NB4 (cell line): ENCODE data around the gene CHST11.

Source experiments
- DNase-seq: peaks from one replicate; pipeline ENCODE4 v3.0.0; 2010; ENCODE audit warnings: low read depth
- H3K4me3 ChIP-seq: one replicate; pipeline ENCODE4 v1.5.1; 2011; ENCODE audit warnings: mild to moderate bottlenecking, low read depth, low read length, moderate library complexity
- MYC ChIP-seq: IDR thresholded peaks from 2 replicates; pipeline ENCODE4 v1.6.1; 2011; ENCODE audit warnings: low read depth, low read length
- POLR2A ChIP-seq: IDR thresholded peaks from 2 replicates; pipeline ENCODE4 v1.6.1; 2011; ENCODE audit warnings: mild to moderate bottlenecking; ENCODE audit not compliant: insufficient read length; ENCODE audit errors: extremely low read depth
- TF ChIP-seq, protein P1 (sequence below): IDR thresholded peaks from 2 replicates; pipeline ENCODE4 v1.6.1; 2011; ENCODE audit warnings: low read depth, low read length
- TF ChIP-seq, protein P2 (sequence below): IDR thresholded peaks from one replicate; pipeline ENCODE4 v1.5.1; 2012; ENCODE audit warnings: low read depth, low read length

CHST11 gene

DNA sequence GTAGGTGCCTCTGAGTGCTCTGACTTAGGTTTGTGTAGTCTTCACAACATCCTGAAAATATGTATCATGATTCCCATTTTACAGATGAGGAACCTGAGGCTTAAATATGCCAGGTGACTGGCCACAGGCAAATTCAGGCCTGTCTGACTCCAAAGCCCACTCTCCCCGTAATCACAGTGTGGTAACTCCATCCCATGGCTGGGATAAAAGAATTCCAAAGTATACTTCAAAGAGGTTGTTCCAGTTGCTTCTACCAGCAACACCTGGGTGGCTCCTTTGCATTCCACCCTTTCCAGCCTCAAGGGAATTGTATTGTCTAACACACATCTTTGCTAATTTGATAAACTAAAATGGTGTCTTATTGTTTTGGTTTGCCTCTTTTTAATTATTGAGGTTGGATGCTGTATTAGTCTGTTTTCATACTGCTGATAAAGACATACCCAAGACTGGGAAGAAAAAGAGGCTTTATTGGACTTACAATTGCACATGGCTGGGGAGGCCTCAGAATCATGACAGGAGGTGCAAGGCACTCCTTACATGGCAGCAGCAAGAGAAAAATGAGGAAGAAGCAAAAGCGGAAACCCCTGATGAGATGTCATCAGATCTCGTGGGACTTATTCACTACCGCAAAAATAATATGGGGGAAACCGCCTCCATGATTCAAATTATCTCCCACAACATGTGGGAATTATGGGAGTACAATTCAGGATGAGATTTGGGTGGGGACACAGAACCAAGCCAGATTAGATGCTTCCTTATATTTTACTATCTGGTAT is 9.9 kb upstream of the CHST11 start:
- no peak for TF ChIP-seq MYC
- TF ChIP-seq POLR2A = no peak
- TF ChIP-seq, protein P1, sequence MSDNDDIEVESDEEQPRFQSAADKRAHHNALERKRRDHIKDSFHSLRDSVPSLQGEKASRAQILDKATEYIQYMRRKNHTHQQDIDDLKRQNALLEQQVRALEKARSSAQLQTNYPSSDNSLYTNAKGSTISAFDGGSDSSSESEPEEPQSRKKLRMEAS = no peak
- TF ChIP-seq, protein P2, sequence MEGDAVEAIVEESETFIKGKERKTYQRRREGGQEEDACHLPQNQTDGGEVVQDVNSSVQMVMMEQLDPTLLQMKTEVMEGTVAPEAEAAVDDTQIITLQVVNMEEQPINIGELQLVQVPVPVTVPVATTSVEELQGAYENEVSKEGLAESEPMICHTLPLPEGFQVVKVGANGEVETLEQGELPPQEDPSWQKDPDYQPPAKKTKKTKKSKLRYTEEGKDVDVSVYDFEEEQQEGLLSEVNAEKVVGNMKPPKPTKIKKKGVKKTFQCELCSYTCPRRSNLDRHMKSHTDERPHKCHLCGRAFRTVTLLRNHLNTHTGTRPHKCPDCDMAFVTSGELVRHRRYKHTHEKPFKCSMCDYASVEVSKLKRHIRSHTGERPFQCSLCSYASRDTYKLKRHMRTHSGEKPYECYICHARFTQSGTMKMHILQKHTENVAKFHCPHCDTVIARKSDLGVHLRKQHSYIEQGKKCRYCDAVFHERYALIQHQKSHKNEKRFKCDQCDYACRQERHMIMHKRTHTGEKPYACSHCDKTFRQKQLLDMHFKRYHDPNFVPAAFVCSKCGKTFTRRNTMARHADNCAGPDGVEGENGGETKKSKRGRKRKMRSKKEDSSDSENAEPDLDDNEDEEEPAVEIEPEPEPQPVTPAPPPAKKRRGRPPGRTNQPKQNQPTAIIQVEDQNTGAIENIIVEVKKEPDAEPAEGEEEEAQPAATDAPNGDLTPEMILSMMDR = no peak
- peak; percentile 50 for DNase-seq
- H3K4me3 ChIP-seq = no peak overlapping the region

DNA sequence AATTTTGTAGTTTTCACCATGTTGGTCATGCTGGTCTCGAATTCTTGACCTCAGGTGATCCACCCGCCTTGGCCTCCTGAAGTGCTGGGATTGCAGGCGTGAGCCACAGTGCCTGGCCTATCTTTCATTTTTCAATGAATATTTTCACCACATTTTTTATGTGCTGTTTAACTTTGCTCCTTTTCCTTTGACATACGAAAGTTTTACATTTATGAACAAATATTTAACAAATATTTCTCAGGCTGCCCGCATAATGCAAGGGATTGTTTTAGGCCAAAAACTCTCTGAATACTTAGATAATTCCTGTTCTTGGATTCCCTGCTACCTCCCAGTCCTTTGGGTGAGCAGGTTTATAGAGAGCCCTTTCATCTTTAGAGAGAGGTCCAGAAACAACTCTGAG is 8.7 kb upstream of the CHST11 start:
- no peak overlapping the region for H3K4me3 ChIP-seq
- TF ChIP-seq POLR2A = no peak
- no peak for TF ChIP-seq MYC
- TF ChIP-seq, protein P1 = no peak
- TF ChIP-seq, protein P2 = no peak
- no peak for DNase-seq

DNA sequence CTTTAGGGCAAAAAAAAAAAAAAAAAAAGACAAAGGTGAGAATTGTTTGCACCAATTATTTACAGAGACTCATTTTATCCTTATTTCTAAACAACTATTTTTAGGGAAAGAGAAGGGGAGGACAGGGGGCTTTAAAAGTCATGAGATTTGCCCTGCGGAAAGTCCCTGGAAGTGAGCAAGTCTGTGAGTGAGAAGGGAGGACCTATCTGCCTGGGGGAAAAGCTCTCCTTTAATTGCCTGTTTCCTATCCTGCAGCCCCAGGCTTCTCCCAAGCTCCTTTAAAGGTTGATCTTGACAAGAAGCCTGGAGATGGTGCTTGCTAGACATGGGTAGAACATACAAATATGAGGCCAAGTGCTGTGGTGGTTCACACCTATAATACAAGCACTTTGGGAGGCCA is 8.3 kb upstream of the CHST11 start:
- TF ChIP-seq MYC = no peak
- TF ChIP-seq, protein P2 = no peak
- TF ChIP-seq, protein P1 = no peak
- no peak for TF ChIP-seq POLR2A
- no peak for DNase-seq
- no peak overlapping the region for H3K4me3 ChIP-seq

DNA sequence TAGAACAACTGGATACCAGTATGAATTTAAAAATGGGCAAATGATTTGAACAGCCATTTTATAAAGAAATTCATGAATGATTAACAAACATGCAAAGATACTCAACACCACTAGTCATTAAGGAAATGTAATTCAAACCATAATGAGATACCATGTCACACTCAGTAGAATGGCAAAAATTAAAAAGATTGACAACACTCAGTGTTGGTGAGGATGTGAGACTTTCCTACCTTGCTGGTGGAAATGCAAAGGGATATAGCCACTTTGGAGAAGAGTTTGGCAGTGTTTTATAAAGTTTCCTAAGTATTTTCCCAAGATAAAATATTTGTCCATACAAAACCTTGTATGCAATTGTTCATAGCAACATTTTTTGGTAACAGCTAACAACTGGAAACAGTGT is 6.0 kb upstream of the CHST11 start:
- no peak for DNase-seq
- TF ChIP-seq, protein P1 = no peak
- TF ChIP-seq, protein P2 = no peak
- no peak for TF ChIP-seq MYC
- TF ChIP-seq POLR2A = no peak
- H3K4me3 ChIP-seq = no peak overlapping the region

DNA sequence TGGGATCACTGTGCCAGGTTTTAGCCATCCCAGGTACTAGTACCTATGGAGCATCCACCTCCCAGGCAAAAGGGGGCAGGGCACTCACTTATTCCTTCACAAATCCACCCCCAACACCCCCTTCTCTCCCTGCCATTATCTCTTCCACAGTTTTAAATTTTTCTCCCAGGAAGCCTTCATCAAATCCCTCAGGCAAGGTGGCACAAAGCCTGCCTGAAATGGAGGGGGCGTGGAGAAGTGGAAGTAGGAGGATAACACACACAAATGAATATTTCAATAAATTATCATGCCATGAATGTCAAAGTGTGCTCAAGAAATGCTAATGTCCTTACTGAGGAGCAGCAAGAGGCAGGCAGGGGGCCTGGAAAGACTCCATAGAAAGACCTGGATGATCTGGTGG is 4.7 kb upstream of the CHST11 start:
- TF ChIP-seq MYC (no peak), POLR2A (no peak)
- TF ChIP-seq, protein P1 = no peak
- TF ChIP-seq, protein P2 = no peak
- H3K4me3 ChIP-seq = no peak overlapping the region
- no peak for DNase-seq
